K562 (cell line): Measurements from ENCODE around the gene BAIAP3. TPM values are rescaled to one million over a fixed set of nuclear protein-coding genes. Genes with fewer than 3 reads are reported as not detected.
A peak's percentile ranks its signal among the peaks of the same experiment; 100 is the strongest.

Source experiments
- C11orf30 ChIP-seq: fragments of 450-650 bp; IDR thresholded peaks from 2 replicates; pipeline ENCODE4 v1.6.1; 2016; ENCODE audit warnings: low read depth, mild to moderate bottlenecking
- CBX2 ChIP-seq: fragments of 200-600 bp; sonication (generic); IDR thresholded peaks from one replicate; pipeline ENCODE4 v1.6.1; 2012; ENCODE audit warnings: mild to moderate bottlenecking, low read length, inconsistent platforms; ENCODE audit not compliant: insufficient read depth, poor library complexity, severe bottlenecking
- CXXC5 ChIP-seq: fragments of 250-450 bp; sonication (Bioruptor Pico); IDR thresholded peaks from 2 replicates; pipeline ENCODE4 v1.8.0; 2022; ENCODE audit warnings: inconsistent platforms, mild to moderate bottlenecking, moderate library complexity
- EHMT2 ChIP-seq: fragments of 450-650 bp; IDR thresholded peaks from 2 replicates; pipeline ENCODE4 v1.6.1; 2018; ENCODE audit warnings: antibody characterized with exemption
- ELF1 ChIP-seq: fragments of 200-800 bp; sonication (Bioruptor generic); IDR thresholded peaks from 2 replicates; pipeline ENCODE4 v1.6.1; 2016; ENCODE audit warnings: missing genetic modification characterization, missing compliant biosample characterization
- EP300 ChIP-seq: IDR thresholded peaks from 2 replicates; pipeline ENCODE4 v1.6.1; 2012; ENCODE audit warnings: low read length, improper control_type of control experiment
- FOXM1 ChIP-seq, 2 experiments: fragments of 450-650 bp in 1 of 2; sonication (generic) in 1 of 2; formaldehyde crosslinking in 1 of 2; IDR thresholded peaks; 2 replicates each; pipeline versions ENCODE4 v1.6.1 to v1.9.0; 2017 to 2022; ENCODE audit warnings: low read depth in 2 of 2, mild to moderate bottlenecking in 2 of 2, missing genetic modification reagents in 1 of 2, moderate library complexity in 1 of 2
- GATA2 ChIP-seq: sonication (generic); formaldehyde crosslinking; IDR thresholded peaks from 2 replicates; pipeline ENCODE4 v1.4.0; 2020; ENCODE audit warnings: mild to moderate bottlenecking, missing genetic modification reagents
- HDAC2 ChIP-seq: fragments of 450-650 bp; IDR thresholded peaks from 2 replicates; pipeline ENCODE4 v1.6.1; 2016; ENCODE audit warnings: mild to moderate bottlenecking
- HNRNPH1 ChIP-seq: fragments of 200-400 bp; formaldehyde crosslinking; optimal IDR thresholded peaks from 2 replicates; pipeline ENCODE3; 2017; ENCODE audit warnings: low read depth, mild to moderate bottlenecking, low read length, moderate library complexity
- L3MBTL2 ChIP-seq: fragments of 450-650 bp; IDR thresholded peaks from 2 replicates; pipeline ENCODE4 v1.6.1; 2016; ENCODE audit warnings: mild to moderate bottlenecking, moderate library complexity
- MCM3 ChIP-seq: fragments of 450-650 bp; IDR thresholded peaks from 2 replicates; pipeline ENCODE4 v1.6.1; 2016
- PHF20 ChIP-seq: fragments of 450-650 bp; IDR thresholded peaks from 2 replicates; pipeline ENCODE4 v1.6.1; 2018; ENCODE audit not compliant: partially characterized antibody
- SIN3A ChIP-seq, 2 experiments: fragments of 150-350 bp in 1 of 2; IDR thresholded peaks; 2 replicates each; pipeline ENCODE4 v1.6.1; 2011 to 2016; ENCODE audit warnings: borderline replicate concordance in 2 of 2, low read depth in 2 of 2, low read length in 2 of 2, mild to moderate bottlenecking in 2 of 2, moderate library complexity in 2 of 2; ENCODE audit not compliant: control insufficient read depth in 1 of 2
- SMAD3 ChIP-seq: fragments of 450-650 bp; formaldehyde crosslinking; conservative IDR thresholded peaks from 2 replicates; pipeline ENCODE4 v1.4.0; 2020; ENCODE audit warnings: mild to moderate bottlenecking
- TGIF2 ChIP-seq: sonication (generic); formaldehyde crosslinking; IDR thresholded peaks from 2 replicates; pipeline ENCODE4 v1.8.1; 2022; ENCODE audit warnings: mild to moderate bottlenecking, missing genetic modification reagents, moderate library complexity
- YY1 ChIP-seq, 3 experiments: IDR thresholded peaks; 2 replicates each; pipeline ENCODE4 v1.6.1; 2011; ENCODE audit warnings: low read length in 2 of 3, mild to moderate bottlenecking in 2 of 3, moderate library complexity in 2 of 3, borderline replicate concordance in 1 of 3, control low read depth in 1 of 3, low read depth in 1 of 3; ENCODE audit not compliant: insufficient read depth in 3 of 3, insufficient replicate concordance in 2 of 3, control insufficient read depth in 1 of 3, insufficient read length in 1 of 3; ENCODE audit errors: extremely low read depth in 1 of 3
- ZNF253 ChIP-seq: fragments of 250-450 bp; sonication (Bioruptor Pico); conservative IDR thresholded peaks from 2 replicates; pipeline ENCODE4 v1.6.1; 2021; ENCODE audit warnings: mild to moderate bottlenecking
- ZNF668 ChIP-seq: fragments of 250-450 bp; sonication (Bioruptor Pico); IDR thresholded peaks from 2 replicates; pipeline ENCODE4 v1.8.0; 2022; ENCODE audit warnings: mild to moderate bottlenecking, inconsistent platforms
- polyA plus RNA-seq, 8 experiments: library from polyadenylated mRNA; depleted of rRNA in 4 of 8; stranded (reverse) in 5 of 8; unstranded in 3 of 8; fragments of >200 nt; fragmentation: Nextera tagmentation in 2 of 8; fragmentation: Illumina TruSeq in 1 of 8; extraction: Ambion mirVana in 2 of 8; extraction: Trizol in 1 of 8; gene quantifications; 2 replicates each; pipeline versions ENCODE4 v1.2.1 to v1.2.3, GENCODE V29; 2011 to 2014; ENCODE audit warnings: inconsistent platforms in 1 of 8, missing spikeins in 1 of 8
- total RNA-seq, 7 experiments: library from RNA; depleted of rRNA in 6 of 7; stranded (reverse); fragments of >200 nt in 6 of 7; fragmentation: Illumina TruSeq in 2 of 7; extraction: Trizol in 2 of 7; gene quantifications; 2 replicates each; pipeline versions ENCODE4 v1.2.1 to v1.2.3, GENCODE V29; 2011 to 2021; ENCODE audit warnings: low replicate concordance in 1 of 7
- TF ChIP-seq, protein P1 (sequence below): sonication (generic); formaldehyde crosslinking; IDR thresholded peaks from 2 replicates; pipeline ENCODE4 v1.8.0; 2023; ENCODE audit warnings: mild to moderate bottlenecking, missing genetic modification reagents
- TF ChIP-seq, protein P2 (sequence below): fragments of 250-450 bp; sonication (Bioruptor Pico); IDR thresholded peaks from 2 replicates; pipeline ENCODE4 v1.5.0; 2020; ENCODE audit warnings: mild to moderate bottlenecking

Gene BAIAP3
- total and polyA plus RNA-seq, 9 of the 15 experiments (the other 6 are each of a cell fraction or from before 2014, with no cell fraction given): 0.03 to 4.5 (median 0.57) TPM; not detected in 1

DNA sequence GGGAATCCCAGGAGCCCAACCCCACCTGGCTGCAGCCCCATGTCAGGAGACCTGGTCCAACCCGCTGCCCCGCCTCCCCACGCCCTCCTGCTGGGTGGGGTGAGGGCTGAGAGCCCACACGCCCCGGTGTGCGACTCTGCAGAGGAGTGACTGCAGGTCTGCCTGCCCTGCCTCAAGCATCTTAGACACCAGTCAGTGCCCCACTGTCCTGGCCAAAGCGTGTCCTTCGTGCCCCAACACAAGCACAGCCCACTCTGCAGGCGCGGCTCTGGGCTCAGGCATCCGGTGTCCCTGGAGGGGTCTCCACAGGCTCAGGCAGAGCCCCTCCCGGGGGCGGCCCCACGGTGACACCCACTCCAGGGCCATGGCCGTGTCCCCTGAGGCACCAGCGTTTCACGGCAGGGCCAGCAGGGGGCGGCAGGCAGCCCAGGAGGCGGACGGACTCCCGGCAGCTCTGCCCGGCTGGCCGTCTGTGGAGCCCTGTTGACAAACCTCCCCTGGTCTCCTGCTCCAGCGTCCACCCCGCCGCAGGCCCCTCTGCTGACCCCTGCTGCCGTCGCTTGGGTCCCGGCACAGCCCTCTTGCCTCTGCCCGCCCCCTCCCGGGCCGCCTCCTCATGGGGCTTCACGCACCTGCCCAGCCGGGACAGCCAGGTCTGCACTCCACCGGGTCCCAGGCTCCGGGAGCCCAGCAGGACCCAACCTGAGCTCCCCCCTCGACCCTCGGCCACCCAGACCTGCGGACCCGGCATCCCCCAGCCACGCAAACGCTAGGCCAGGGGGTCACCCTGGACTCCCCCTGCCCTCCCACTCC lies 32.6 kb upstream of the BAIAP3 start (continued):
- TF ChIP-seq, protein P1, sequence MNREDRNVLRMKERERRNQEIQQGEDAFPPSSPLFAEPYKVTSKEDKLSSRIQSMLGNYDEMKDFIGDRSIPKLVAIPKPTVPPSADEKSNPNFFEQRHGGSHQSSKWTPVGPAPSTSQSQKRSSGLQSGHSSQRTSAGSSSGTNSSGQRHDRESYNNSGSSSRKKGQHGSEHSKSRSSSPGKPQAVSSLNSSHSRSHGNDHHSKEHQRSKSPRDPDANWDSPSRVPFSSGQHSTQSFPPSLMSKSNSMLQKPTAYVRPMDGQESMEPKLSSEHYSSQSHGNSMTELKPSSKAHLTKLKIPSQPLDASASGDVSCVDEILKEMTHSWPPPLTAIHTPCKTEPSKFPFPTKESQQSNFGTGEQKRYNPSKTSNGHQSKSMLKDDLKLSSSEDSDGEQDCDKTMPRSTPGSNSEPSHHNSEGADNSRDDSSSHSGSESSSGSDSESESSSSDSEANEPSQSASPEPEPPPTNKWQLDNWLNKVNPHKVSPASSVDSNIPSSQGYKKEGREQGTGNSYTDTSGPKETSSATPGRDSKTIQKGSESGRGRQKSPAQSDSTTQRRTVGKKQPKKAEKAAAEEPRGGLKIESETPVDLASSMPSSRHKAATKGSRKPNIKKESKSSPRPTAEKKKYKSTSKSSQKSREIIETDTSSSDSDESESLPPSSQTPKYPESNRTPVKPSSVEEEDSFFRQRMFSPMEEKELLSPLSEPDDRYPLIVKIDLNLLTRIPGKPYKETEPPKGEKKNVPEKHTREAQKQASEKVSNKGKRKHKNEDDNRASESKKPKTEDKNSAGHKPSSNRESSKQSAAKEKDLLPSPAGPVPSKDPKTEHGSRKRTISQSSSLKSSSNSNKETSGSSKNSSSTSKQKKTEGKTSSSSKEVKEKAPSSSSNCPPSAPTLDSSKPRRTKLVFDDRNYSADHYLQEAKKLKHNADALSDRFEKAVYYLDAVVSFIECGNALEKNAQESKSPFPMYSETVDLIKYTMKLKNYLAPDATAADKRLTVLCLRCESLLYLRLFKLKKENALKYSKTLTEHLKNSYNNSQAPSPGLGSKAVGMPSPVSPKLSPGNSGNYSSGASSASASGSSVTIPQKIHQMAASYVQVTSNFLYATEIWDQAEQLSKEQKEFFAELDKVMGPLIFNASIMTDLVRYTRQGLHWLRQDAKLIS (CRISPR knock-in tag): no peak
- TF ChIP-seq GATA2 (no peak), CXXC5 (CRISPR knock-in tag) (peak; percentile 30; the same call in 1 of the 2 replicates), HNRNPH1 (no peak), L3MBTL2 (peak; percentile 27; the same call in 1 of the 2 replicates), C11orf30 (no peak), EP300 (no peak; the same call in 1 of the 2 replicates), EHMT2 (no peak), FOXM1 (IDR thresholded peaks at IDR 0.05; ENCODE audit: low read depth) (no peak), FOXM1 (CRISPR knock-in tag; IDR thresholded peaks at IDR 0.05; ENCODE audit: low read depth) (no peak), SMAD3 (CRISPR knock-in tag) (no peak), ZNF253 (CRISPR knock-in tag) (no peak), YY1 (IDR thresholded peaks at IDR 0.05; ENCODE audit: borderline replicate concordance in 1 of 3, control insufficient read depth in 1 of 3, extremely low read depth in 1 of 3, insufficient read depth in 3 of 3, insufficient read length in 1 of 3, insufficient replicate concordance in 2 of 3, low read depth in 1 of 3, low read length in 2 of 3) (peak in 2 of 3 experiments; percentile 44 to 59), MCM3 (no peak), HDAC2 (0 out of 2 replicates have a peak, but pooled peaks have one; percentile 30), ZNF668 (CRISPR knock-in tag) (no peak), TGIF2 (CRISPR knock-in tag) (no peak), SIN3A (IDR thresholded peaks at IDR 0.05; ENCODE audit: borderline replicate concordance in 2 of 2, control insufficient read depth in 1 of 2, low read depth in 2 of 2, low read length in 2 of 2) (no peak), CBX2 (no peak), PHF20 (no peak), ELF1 (no peak)
- TF ChIP-seq, protein P2, sequence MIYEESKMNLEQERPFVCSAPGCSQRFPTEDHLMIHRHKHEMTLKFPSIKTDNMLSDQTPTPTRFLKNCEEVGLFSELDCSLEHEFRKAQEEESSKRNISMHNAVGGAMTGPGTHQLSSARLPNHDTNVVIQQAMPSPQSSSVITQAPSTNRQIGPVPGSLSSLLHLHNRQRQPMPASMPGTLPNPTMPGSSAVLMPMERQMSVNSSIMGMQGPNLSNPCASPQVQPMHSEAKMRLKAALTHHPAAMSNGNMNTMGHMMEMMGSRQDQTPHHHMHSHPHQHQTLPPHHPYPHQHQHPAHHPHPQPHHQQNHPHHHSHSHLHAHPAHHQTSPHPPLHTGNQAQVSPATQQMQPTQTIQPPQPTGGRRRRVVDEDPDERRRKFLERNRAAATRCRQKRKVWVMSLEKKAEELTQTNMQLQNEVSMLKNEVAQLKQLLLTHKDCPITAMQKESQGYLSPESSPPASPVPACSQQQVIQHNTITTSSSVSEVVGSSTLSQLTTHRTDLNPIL (CRISPR knock-in tag): no peak
